M059J (cell line): ENCODE results near the gene UNC119. TPM values are rescaled to one million over a fixed set of nuclear protein-coding genes. Genes with fewer than 3 reads are reported as not detected.

Experiments used
- DNase-seq: peaks from one replicate; pipeline ENCODE4 v3.0.0-alpha.2; 2012; ENCODE audit warnings: low read depth
- total RNA-seq: library from RNA; depleted of rRNA; stranded (reverse); fragments of >200 nt; shearing (Covaris generic); gene quantifications from 2 replicates; pipeline ENCODE4 v1.2.3, GENCODE V29; 2014

UNC119 gene
- total RNA-seq, 1 experiment from 2014 or later: 29.8 TPM

- DNase-seq: no peak
Observed at GRCh38 chr17:28573040-28573380, 20.6 kb upstream of the UNC119 start.

GRCh38 chr17:28572259-28573039, 20.0 kb upstream of the UNC119 start:
- DNase-seq: no peak

- DNase-seq: peak; percentile 91
Observed at GRCh38 chr17:28571361-28572122, 19.1 kb upstream of the UNC119 start, which contains the start of gene PIGS. Gene PIGS (minus strand): TSS chr17:28571524. CDS start chr17:28571496, 28 bp downstream.

DNA sequence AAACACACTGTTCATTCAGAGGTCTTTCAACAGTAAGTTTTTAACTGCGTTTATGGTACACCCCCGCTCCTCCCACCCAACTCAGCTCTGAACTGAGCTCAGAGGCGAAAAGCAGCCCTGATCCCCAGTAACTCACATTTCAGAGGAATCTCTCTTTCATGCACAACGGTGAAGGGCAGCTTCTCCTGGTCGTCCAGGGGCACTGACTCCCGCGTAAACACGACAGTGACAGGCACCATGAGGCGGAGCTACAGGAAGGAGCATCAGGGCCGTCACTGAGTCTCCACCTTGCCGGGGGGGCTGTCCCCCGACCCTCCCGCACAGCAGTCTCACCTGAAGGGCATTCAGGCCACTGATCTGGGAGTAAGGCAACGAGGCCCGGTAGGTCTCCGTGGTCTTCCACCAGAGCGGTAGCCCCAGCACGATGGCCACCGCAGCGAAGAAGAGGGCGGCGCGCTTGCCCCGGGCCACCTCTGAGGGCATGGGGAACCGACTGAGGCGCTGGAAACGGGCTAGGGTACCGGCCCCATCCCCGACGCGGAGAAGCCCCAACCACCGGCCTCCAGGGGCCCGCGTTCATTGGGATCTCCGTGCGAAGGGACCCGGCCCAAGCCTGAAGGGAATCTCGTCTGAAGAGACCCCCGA, 18.4 kb upstream of the UNC119 start:
- peak; percentile 42 for DNase-seq

- DNase-seq: no peak
Observed at GRCh38 chr17:28569446-28569845, 17.0 kb upstream of the UNC119 start.

- no peak for DNase-seq
Observed at GRCh38 chr17:28567604-28568003, 15.2 kb upstream of the UNC119 start.

DNA sequence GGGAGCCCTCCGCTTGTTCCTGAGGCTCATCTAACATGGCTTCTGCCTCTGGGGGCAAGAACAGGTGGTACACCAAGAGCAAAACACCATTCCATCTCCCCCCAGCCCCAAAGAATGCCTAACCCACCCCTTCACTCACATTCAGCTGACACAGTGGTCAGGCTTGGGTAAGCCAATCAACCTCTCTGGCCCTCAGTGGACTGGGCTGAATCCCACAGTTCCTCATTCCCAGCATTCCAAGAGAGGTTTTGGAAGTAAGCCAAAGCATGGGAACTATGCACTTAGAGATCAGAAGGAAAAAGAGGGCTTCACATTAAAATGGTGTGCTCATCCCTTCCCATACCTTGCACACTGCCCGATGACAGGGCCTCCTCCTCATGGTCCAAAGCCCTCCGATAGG, 11.1 kb upstream of the UNC119 start:
- peak; percentile 67 for DNase-seq

GRCh38 chr17:28555022-28555421, 2.6 kb upstream of the UNC119 start:
- DNase-seq: no peak

GRCh38 chr17:28554565-28554964, 2.1 kb upstream of the UNC119 start:
- no peak for DNase-seq

- DNase-seq: no peak
Observed at GRCh38 chr17:28553000-28553505, 629 bp upstream of the UNC119 start.

DNA sequence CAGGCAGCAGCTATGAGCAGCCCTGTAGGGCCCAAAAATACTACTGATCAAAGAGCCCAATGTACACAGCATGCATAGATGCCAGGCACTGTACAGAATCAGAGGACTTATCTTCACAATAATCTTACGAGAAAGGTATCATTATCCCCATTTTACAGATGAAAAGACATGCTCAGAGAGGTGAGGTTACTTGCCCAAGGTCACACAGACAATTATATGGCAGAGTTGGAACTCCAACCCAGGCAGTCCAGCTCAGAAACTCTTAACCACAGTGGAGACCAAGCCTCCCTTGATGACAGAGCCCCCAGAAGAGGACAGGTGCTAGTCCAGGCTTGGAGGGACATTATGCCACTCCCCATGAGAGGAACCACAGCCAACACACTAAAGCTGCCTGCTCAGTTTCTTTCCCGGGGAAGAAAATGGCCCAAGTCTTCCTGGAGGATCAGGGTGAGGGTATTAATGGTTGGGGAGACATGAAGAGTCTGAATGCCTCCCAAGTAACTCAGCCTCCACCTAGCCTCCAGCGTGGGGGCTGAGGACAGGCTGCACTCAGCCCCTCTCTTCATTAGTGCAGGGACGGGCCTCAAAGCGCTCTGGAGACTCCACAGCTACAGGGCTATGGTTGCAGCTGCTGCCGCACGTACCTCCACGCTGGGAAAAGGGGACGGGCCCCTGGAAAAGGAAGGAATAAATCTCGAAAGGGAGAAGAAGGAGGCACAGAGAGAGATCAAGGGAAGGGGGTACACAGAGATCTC, 826 bp downstream of the UNC119 start:
- DNase-seq: no peak

DNA sequence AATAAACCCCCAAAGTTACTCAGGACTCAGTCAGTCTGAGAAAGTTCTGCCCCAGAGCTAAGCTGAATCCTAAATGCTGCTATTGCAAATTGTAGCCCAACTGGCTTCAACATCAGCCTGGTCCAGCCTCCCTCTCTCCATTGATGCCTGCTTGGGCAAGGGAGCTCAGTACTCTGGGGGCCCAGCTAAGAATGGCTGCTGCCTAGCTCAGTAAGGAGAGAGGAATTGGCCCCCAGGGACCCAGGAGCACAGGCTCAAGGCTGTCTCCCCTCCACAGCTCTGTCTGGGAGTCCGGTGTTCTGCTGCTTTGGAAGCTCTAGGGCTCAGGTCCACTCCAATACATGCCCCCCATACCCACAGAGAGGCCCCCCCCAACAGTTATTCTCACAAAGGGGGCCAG, 1.6 kb downstream of the UNC119 start:
- DNase-seq: no peak

- DNase-seq: no peak
Observed at GRCh38 chr17:28549236-28550132, 2.9 kb downstream of the UNC119 start.

DNA sequence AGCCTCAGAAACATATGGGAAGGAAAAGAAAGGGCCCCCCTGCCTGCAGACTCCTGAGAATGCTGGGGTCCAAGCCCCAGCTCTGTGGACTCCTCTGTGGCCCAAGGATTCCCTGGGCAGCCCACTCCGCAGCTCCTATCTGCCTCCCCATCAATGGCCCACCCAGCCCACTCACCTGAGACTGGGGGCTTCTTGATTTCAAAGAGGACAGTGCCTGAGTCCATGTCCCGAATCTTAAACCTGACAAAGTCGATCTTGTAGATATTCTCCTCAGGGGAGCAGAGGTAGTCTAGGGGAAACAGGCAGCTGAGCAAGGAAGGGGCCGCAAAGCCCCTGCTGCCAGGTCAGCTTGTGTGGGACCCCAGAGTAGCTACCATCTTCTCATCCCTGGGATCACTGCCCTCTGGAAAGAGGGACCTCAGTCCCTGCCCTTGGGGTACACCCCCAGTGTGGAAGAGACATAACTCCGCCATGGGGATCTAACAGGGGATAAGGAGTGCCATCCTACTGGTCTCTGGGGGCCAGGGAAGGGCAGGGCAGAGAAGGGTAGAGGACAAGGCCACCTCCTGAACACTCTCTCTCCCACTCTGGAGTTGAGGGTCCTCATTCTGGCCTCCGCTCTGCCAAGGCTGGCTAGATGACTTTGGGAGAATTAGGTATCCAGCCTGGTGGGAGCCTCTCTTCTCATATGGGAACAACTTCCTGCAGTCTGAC, 3.9 kb downstream of the UNC119 start:
- no peak for DNase-seq

- peak; percentile 61 for DNase-seq
Observed at GRCh38 chr17:28547623-28548416, 4.6 kb downstream of the UNC119 start.

DNA sequence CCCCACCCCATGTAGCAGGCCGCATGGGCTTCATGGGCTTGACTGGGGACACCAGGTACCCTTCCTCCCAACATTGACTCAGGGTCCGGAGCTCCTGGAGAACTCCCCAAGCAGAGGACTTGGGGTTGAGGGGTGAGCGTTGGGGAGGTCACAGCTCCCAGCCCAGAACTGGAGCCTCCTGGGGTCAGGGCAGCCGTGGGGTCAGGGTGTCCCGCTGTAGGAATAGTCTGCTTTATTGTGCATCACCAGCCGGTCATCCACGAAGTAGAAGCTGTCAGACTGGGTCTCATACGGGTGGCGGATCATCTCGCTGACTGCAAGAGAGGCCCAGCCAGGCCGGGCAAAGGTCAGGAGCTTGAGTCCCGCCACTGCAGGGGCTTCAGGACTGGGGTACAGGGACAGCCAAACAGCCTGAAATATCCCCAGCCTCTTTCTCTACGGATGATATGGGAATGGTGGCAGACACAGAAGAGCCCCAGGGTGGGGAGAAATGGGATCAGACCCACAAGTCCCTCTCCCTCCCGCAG, 5.3 kb downstream of the UNC119 start:
- DNase-seq: no peak

GRCh38 chr17:28545787-28546415, 6.5 kb downstream of the UNC119 start:
- no peak for DNase-seq

GRCh38 chr17:28545141-28545503, 7.3 kb downstream of the UNC119 start:
- DNase-seq: no peak
